22Rv1 (cell line): ENCODE measurements around the gene IFI6.
"Not testable (repeated sequence)": the region's sequence is repeated elsewhere in the genome, so short reads cannot be mapped to it uniquely, and the experiment has no call there.

ENCODE experiments used
- H3K27ac ChIP-seq: fragments of 450-650 bp; 2 replicates; pipeline ENCODE4 v1.5.1; 2017
- ZFX ChIP-seq: fragments of 450-650 bp; IDR thresholded peaks from 2 replicates; pipeline ENCODE4 v1.6.1; 2017; ENCODE audit warnings: antibody characterized with exemption, borderline replicate concordance
- TF ChIP-seq, protein P1 (sequence below): fragments of 450-650 bp; IDR thresholded peaks from 2 replicates; pipeline ENCODE4 v1.5.1; 2017; ENCODE audit warnings: mild to moderate bottlenecking

IFI6 gene

DNA sequence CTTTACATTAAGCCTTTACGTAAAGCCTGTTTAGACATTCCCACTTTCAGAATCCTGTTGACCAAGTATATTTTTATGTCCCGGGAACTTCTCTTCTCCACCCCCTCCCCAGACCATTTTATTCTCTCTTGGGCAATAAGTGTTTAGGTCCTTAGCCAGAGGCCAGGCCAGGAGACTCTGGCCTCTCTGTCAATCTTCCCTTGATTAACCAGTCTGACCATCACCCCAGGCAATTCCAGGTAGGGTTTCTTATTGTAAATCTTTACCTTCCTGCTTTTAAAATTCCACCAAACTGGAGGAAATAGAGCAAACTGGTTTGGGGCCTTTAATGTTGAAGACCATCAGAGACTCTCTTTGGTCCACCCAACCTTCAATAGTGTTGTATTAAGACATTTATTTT, 12.2 kb upstream of the IFI6 start:
- H3K27ac ChIP-seq = no peak overlapping the region
- TF ChIP-seq, protein P1, sequence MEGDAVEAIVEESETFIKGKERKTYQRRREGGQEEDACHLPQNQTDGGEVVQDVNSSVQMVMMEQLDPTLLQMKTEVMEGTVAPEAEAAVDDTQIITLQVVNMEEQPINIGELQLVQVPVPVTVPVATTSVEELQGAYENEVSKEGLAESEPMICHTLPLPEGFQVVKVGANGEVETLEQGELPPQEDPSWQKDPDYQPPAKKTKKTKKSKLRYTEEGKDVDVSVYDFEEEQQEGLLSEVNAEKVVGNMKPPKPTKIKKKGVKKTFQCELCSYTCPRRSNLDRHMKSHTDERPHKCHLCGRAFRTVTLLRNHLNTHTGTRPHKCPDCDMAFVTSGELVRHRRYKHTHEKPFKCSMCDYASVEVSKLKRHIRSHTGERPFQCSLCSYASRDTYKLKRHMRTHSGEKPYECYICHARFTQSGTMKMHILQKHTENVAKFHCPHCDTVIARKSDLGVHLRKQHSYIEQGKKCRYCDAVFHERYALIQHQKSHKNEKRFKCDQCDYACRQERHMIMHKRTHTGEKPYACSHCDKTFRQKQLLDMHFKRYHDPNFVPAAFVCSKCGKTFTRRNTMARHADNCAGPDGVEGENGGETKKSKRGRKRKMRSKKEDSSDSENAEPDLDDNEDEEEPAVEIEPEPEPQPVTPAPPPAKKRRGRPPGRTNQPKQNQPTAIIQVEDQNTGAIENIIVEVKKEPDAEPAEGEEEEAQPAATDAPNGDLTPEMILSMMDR = no peak
- TF ChIP-seq ZFX = no peak

DNA sequence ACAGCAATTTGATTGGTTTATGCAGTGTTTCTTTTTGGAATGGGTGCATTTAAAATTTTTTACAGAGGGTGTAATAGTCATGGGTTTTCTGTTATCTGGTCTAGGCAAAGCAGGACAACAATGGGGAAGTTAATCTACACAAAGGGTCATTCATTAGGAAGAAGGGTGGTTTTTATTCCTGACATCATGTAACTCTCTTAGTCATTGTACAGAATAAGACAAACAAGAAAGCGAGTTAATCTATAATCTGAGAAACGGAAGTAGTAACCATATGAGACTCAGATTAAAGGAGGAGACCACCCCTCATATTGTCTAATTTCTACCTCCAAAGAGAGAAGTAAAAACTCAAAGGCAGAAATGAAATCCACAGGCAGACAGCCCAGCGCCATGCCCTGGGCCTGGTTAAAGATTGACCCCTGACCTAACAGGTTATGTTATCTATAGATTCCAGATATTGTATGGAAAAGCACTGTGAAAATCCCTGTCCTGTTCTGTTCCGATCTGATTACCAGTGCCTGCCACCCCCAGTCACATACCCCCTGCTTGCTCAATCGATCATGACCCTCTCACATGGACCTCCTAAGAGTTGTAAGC, 10.5 kb upstream of the IFI6 start:
- TF ChIP-seq, protein P1 = no peak
- no peak for TF ChIP-seq ZFX
- H3K27ac ChIP-seq = no peak overlapping the region

DNA sequence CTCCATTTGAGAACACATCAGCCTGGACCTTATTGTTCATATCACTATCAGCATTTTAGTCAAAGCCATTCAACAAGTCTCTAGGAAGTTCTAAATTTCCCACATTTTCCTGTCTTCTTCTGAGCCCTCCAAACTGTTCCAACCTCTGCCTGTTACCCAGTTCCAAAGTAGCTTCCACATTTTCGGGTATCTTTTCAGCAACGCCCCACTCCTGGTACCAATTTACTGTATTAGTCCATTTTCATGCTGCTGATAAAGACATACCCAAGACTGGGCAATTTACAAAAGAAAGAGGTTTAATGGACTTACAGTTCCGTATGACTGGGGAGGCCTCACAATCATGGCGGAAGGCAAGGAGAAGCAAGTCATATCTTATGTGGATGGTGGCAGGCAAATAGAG, 9.6 kb upstream of the IFI6 start:
- not testable (repeated sequence) for H3K27ac ChIP-seq

DNA sequence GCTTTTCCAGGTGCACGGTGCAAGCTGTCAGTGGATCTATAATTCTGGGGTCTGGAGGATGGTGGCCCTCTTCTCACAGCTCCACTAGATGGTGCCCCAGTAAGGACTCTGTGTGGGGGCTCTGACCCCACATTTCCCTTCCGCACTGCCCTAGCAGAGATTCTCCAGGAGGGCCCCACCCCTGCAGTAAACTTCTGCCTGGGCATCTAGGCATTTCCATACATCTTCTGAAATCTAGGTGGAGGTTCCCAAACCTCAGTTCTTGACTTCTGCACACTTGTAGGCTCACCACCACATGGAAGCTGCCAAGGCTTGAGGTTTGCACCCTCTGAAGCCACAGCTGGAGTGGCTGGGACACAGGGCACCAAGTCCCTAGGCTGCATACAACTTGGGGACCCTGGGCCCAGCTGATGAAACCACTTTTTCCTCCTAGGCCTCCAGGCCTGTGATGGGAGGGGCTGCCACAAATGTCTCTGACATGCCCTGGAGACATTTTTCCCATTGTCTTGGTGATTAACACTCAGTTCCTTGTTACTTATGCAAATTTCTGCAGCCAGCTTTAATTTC, 8.3 kb upstream of the IFI6 start:
- H3K27ac ChIP-seq = not testable (repeated sequence)

DNA sequence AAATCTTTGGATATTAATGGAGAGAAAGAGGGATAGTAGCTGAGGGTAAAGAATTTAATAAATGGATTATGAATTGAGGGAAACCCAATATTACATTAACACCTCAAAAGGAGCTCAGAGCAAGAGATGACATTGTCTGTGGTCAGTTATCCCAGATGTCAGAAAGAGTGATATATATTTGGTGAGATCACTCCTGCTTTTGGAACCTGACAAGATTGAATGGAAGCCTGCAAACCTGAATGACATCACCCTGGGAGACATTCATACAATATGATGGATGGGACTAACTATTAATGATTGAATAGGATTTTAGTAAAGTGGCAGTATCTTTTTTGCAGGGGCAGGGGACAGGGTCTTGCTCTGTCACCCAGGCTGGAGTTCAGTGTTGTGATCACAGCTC, 6.8 kb upstream of the IFI6 start:
- H3K27ac ChIP-seq = no peak overlapping the region
- no peak for TF ChIP-seq ZFX
- TF ChIP-seq, protein P1 = no peak

DNA sequence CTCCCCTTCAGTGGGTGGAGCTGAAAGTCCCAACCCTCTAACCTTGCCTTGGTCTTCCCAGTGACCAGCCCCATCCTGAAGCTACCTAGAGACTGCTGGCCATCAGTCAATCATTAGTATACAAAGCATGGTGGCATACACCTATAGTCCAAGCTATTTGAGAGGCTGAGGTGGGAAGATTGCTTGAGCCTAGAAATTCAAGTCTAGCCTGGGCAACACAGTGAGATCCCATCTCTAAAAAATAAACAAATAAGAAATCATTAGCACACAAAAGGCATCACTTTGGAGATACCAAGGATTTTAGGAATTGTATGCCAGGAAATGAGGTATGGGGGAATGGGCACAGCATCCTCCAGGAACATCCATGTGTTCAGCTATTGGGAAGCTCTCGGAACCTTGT, 4.4 kb upstream of the IFI6 start:
- TF ChIP-seq ZFX = no peak
- H3K27ac ChIP-seq = no peak overlapping the region

DNA sequence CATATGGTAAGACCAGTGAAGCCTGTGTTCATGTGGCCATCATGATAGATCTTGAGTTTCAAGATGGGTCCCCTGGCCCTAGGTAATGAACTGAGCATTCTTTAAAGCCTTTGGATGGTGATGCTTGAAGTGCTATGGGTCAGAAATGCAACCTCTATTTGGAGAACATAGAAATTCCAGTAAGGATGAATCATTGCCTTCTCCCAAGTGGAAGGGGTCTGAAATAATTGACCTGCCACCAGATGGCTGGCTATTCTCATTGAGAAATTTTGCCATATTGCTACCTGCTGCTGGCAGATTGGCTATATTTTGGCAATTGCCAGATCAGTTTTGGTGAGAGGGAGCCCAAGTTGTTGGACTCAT, 739 bp upstream of the IFI6 start:
- peak overlapping the region; percentile 71 for H3K27ac ChIP-seq
- no peak for TF ChIP-seq ZFX
- TF ChIP-seq, protein P1 = no peak

DNA sequence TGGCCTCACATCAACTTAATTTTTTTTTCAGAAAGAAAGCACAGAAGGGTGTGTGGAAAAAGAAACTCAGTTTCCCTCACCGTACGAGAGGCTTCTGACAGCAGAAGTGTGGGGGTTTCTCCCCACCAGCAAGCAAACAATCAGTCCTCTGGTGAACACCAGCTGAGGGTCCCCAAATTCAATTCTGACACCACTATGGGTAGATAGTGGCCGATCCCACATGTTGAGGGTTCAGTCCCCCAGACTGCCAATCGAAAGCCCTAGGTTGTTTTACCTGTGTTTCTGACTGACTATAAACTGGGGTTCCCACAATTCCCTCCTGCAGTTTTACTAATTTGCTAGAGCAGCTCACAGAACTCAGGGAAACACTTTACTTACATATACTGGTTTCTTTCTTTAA, 2.1 kb downstream of the IFI6 start:
- TF ChIP-seq ZFX = no peak
- TF ChIP-seq, protein P1 = no peak
- H3K27ac ChIP-seq = no peak overlapping the region
